Measurements from ENCODE around the gene PXK. TPM values are rescaled to one million over a fixed set of nuclear protein-coding genes. Genes with fewer than 3 reads are reported as not detected.
A peak's percentile ranks its signal among the peaks of the same experiment; 100 is the strongest.

The PXK gene
- total RNA-seq, 1 donor from 2014 or later, result 32.0 TPM

GRCh38 chr3:58459160-58459559 is 126.5 kb downstream of the PXK start:
- no peak for TF ChIP-seq CTCF (IDR thresholded peaks at IDR 0.05)
- Mint-ChIP-seq H3K27me3 (ENCODE audit: low read depth) (no peaks in the 10 kb centered on the region), H3K36me3 (ENCODE audit: low read depth) (peaks cover 12% of the 10 kb centered on the region)

GRCh38 chr3:58462829-58463180 is 130.1 kb downstream of the PXK start:
- Mint-ChIP-seq H3K36me3 (ENCODE audit: low read depth) (no peaks in the 10 kb centered on the region), H3K4me1 (ENCODE audit: low read depth) (peaks cover 17% of the 10 kb centered on the region), H3K9me3 (ENCODE audit: low read depth) (no peaks in the 10 kb centered on the region), H3K4me3 (ENCODE audit: unreplicated experiment) (no peak overlapping the region), H3K27me3 (ENCODE audit: low read depth) (no peaks in the 10 kb centered on the region), H3K27ac (ENCODE audit: unreplicated experiment) (no peak overlapping the region)
- TF ChIP-seq CTCF (IDR thresholded peaks at IDR 0.05), result no peak
- DNase-seq (ENCODE audit: low spot score), result no peak

More at GRCh38 chr3:58459160-58459559, 126.5 kb downstream of the PXK start:
- DNase-seq (ENCODE audit: low spot score), result no peak
- no peak overlapping the region for H3K27ac Mint-ChIP-seq (ENCODE audit: unreplicated experiment)
- H3K9me3 Mint-ChIP-seq (ENCODE audit: low read depth), result peaks cover 18% of the 10 kb centered on the region
- no peak overlapping the region for H3K4me3 Mint-ChIP-seq (ENCODE audit: unreplicated experiment)
- H3K4me1 Mint-ChIP-seq (ENCODE audit: low read depth), result peaks cover 12% of the 10 kb centered on the region

- Mint-ChIP-seq H3K27me3 (ENCODE audit: low read depth) (no peaks in the 10 kb centered on the region), H3K9me3 (ENCODE audit: low read depth) (no peaks in the 10 kb centered on the region), H3K4me1 (ENCODE audit: low read depth) (peaks cover 17% of the 10 kb centered on the region), H3K36me3 (ENCODE audit: low read depth) (no peaks in the 10 kb centered on the region), H3K27ac (ENCODE audit: unreplicated experiment) (peak overlapping the region; percentile 32), H3K4me3 (ENCODE audit: unreplicated experiment) (no peak overlapping the region)
- no peak for DNase-seq (ENCODE audit: low spot score)
- TF ChIP-seq CTCF (IDR thresholded peaks at IDR 0.05), result peak; percentile 87
Observed at GRCh38 chr3:58463181-58463941, 130.7 kb downstream of the PXK start.

- H3K27me3 Mint-ChIP-seq (ENCODE audit: low read depth), result no peaks in the 10 kb centered on the region
- H3K36me3 Mint-ChIP-seq (ENCODE audit: low read depth), result no peaks in the 10 kb centered on the region
- no peak overlapping the region for H3K4me3 Mint-ChIP-seq (ENCODE audit: unreplicated experiment)
- H3K4me1 Mint-ChIP-seq (ENCODE audit: low read depth), result peaks cover 17% of the 10 kb centered on the region
- H3K9me3 Mint-ChIP-seq (ENCODE audit: low read depth), result no peaks in the 10 kb centered on the region
- no peak for DNase-seq (ENCODE audit: low spot score)
- H3K27ac Mint-ChIP-seq (ENCODE audit: unreplicated experiment), result peak overlapping the region; percentile 32
- peak; percentile 57 for TF ChIP-seq CTCF (IDR thresholded peaks at IDR 0.05)
Observed at GRCh38 chr3:58463942-58464271, 131.2 kb downstream of the PXK start.

GRCh38 chr3:58464866-58465265 is 132.2 kb downstream of the PXK start:
- Mint-ChIP-seq H3K4me1 (ENCODE audit: low read depth) (peaks cover 19% of the 10 kb centered on the region), H3K36me3 (ENCODE audit: low read depth) (no peaks in the 10 kb centered on the region), H3K4me3 (ENCODE audit: unreplicated experiment) (no peak overlapping the region), H3K9me3 (ENCODE audit: low read depth) (no peaks in the 10 kb centered on the region), H3K27me3 (ENCODE audit: low read depth) (no peaks in the 10 kb centered on the region), H3K27ac (ENCODE audit: unreplicated experiment) (no peak overlapping the region)
- TF ChIP-seq CTCF (IDR thresholded peaks at IDR 0.05), result peak; percentile 30
- DNase-seq (ENCODE audit: low spot score), result no peak

Measured in chondrocyte (in vitro differentiated cells).